Spleen (tissue), 11 donors: Measurements from ENCODE around the gene GPATCH1. TPM values are rescaled to one million over a fixed set of nuclear protein-coding genes. Genes with fewer than 3 reads are reported as not detected.
A peak's percentile ranks its signal among the peaks of the same experiment; 100 is the strongest.
"Not testable (repeated sequence)": the region's sequence is repeated elsewhere in the genome, so short reads cannot be mapped to it uniquely, and the experiment has no call there.

Experiments
- DNase-seq: peaks from one replicate; pipeline ENCODE4 v3.0.0-alpha.2; 2020
- H3K27ac ChIP-seq, 8 donors: fragments of 200-600 bp; sonication (generic) in 7 of 8; 1 replicate in 4 of 8; 2 replicates in 4 of 8; pipeline versions ENCODE4 v1.5.0 to v1.8.0; 2016 to 2021; ENCODE audit warnings: inconsistent platforms in 4 of 8, mild to moderate bottlenecking in 4 of 8, moderate library complexity in 1 of 8
- H3K27me3 ChIP-seq, 7 donors: fragments of 200-600 bp; sonication (generic) in 6 of 7; replicated peaks in 1 of 7; 1 replicate in 4 of 7; 2 replicates in 3 of 7; pipeline versions ENCODE4 v1.5.0 to v1.8.0; 2016 to 2021; ENCODE audit warnings: inconsistent platforms in 3 of 7, mild to moderate bottlenecking in 1 of 7
- H3K36me3 ChIP-seq, 6 donors: fragments of 200-600 bp; sonication (generic) in 5 of 6; 1 replicate in 4 of 6; 2 replicates in 2 of 6; pipeline versions ENCODE4 v1.5.0 to v1.8.0; 2016 to 2021; ENCODE audit warnings: inconsistent platforms in 2 of 6
- H3K4me1 ChIP-seq, 6 donors: fragments of 200-600 bp; sonication (generic) in 5 of 6; 1 replicate in 3 of 6; 2 replicates in 3 of 6; pipeline versions ENCODE4 v1.5.0 to v1.8.0; 2016 to 2021; ENCODE audit warnings: inconsistent platforms in 3 of 6
- H3K4me3 ChIP-seq, 8 donors: fragments of 200-600 bp; sonication (generic) in 7 of 8; 1 replicate in 4 of 8; 2 replicates in 4 of 8; pipeline versions ENCODE4 v1.5.0 to v1.8.0; 2016 to 2021; ENCODE audit warnings: inconsistent platforms in 4 of 8, mild to moderate bottlenecking in 4 of 8, moderate library complexity in 2 of 8
- H3K9me3 ChIP-seq, 8 donors: fragments of 200-600 bp; sonication (generic) in 7 of 8; 1 replicate in 4 of 8; 2 replicates in 4 of 8; pipeline versions ENCODE4 v1.5.0 to v1.8.0; 2016 to 2021; ENCODE audit warnings: inconsistent platforms in 4 of 8
- CTCF ChIP-seq, 11 experiments: fragments of 200-600 bp in 7 of 11; fragments of 450-650 bp in 4 of 11; sonication (generic) in 4 of 11; IDR thresholded peaks in 8 of 11; conservative IDR thresholded peaks in 3 of 11; 1 replicate in 7 of 11; 2 replicates in 4 of 11; pipeline versions ENCODE4 v1.4.0 to v1.8.0; 2016 to 2021; ENCODE audit warnings: antibody characterized with exemption in 11 of 11, inconsistent platforms in 4 of 11, mild to moderate bottlenecking in 1 of 11
- POLR2A ChIP-seq, 3 donors: fragments of 450-650 bp; IDR thresholded peaks; one replicate each; pipeline ENCODE4 v1.5.1; 2017; ENCODE audit warnings: antibody characterized with exemption in 3 of 3, mild to moderate bottlenecking in 1 of 3
- POLR2AphosphoS5 ChIP-seq, 3 donors: sonication (generic); formaldehyde crosslinking; IDR thresholded peaks; one replicate each; pipeline ENCODE4 v1.5.1; 2017; ENCODE audit warnings: antibody characterized with exemption in 3 of 3
- WGBS, 5 donors: extraction: QIAGEN DNeasy Blood & Tissue Kit in 3 of 5; methylation state at CpG; one replicate each; pipeline versions ENCODE4 v1.1.5 to v1.1.7; 2013 to 2018; 5-methylcytosine and 5-hydroxymethylcytosine counted together
- intact Hi-C: fragments of 100-400 bp; cut with DNase I; formaldehyde crosslinking; loops from one replicate; pipeline ENCODE4 v1.15.0; 2023; ENCODE audit warnings: low total_unique reads
- polyA plus RNA-seq, 3 donors: library from polyadenylated mRNA; stranded (reverse); fragments of 200-250 nt; gene quantifications; one replicate each; pipeline ENCODE4 v1.2.1, GENCODE V29; 2013
- total RNA-seq, 7 donors: library from RNA; depleted of rRNA in 3 of 7; stranded (reverse); fragments of >200 nt in 3 of 7; fragmentation: NEBNext Ultra II Directional in 4 of 7; extraction: Animal tissue kit (Norgen Biotek cat#: 25700) in 4 of 7; gene quantifications; one replicate each; pipeline versions ENCODE4 v1.1.0 to v1.2.1, GENCODE V29; 2016 to 2021
- donor health status: healthy with polysubstance abuse.
- donor health status: DM: no; HTN: no; CAD: no; lungs with moderate emphysema.
- donor health status: DM: no; HTN: no; CAD: no.
- donor health status: Bipolar disorder and iron deficiency.
- donor health status: healthy.
- donor health status: DM: no; HTN: no; CAD: no.
- donor health status: DM: yes; HTN: yes; CAD: no.

The GPATCH1 gene
- total and polyA plus RNA-seq, 10 donors = 3.9 to 12.7 (median 9.4) TPM

GRCh38 chr19:33159893-33160292, 78.9 kb downstream of the GPATCH1 start:
- intact Hi-C loops = no loop called here
- Histone ChIP-seq H3K27ac (peak overlapping the region in 5 of 8 donors; percentile 26 to 75 (median 54)), H3K36me3 (no peaks in the 10 kb centered on the region), H3K4me1 (peaks cover 0 to 45% (median 17%) of the 10 kb centered on the region in 6 donors), H3K9me3 (no peaks in the 10 kb centered on the region), H3K27me3 (no peaks in the 10 kb centered on the region), H3K4me3 (no peak overlapping the region)
- no peak for TF ChIP-seq CTCF (IDR thresholded peaks at IDR 0.05 in 8 of 11, conservative IDR thresholded peaks at IDR 0.05 in 3 of 11)
- TF ChIP-seq POLR2AphosphoS5 (IDR thresholded peaks at IDR 0.05) = no peak
- no peak for TF ChIP-seq POLR2A (IDR thresholded peaks at IDR 0.05)
- peak; percentile 51 for DNase-seq
- 78 to 91% (median 85%) methylated on average over 7 to 8 of the region's 8 CpGs for WGBS, 5 donors

- Histone ChIP-seq H3K4me1 (peaks cover 0 to 45% (median 17%) of the 10 kb centered on the region in 6 donors), H3K27ac (peak overlapping the region in 4 of 8 donors; percentile 26 to 75 (median 60)), H3K27me3 (no peaks in the 10 kb centered on the region), H3K9me3 (no peaks in the 10 kb centered on the region), H3K36me3 (no peaks in the 10 kb centered on the region), H3K4me3 (no peak overlapping the region)
- DNase-seq = peak; percentile 19
- intact Hi-C loops = no loop called here
- no peak for TF ChIP-seq POLR2A (IDR thresholded peaks at IDR 0.05)
- no peak for TF ChIP-seq POLR2AphosphoS5 (IDR thresholded peaks at IDR 0.05)
- TF ChIP-seq CTCF (IDR thresholded peaks at IDR 0.05 in 8 of 11, conservative IDR thresholded peaks at IDR 0.05 in 3 of 11) = no peak
- WGBS, 5 donors = 41 to 81% (median 65%) methylated on average over 4 of the region's 4 CpGs
Observed at GRCh38 chr19:33161201-33161600, 80.2 kb downstream of the GPATCH1 start.

GRCh38 chr19:33163481-33163880, 82.5 kb downstream of the GPATCH1 start:
- 80 to 92% (median 86%) methylated on average over 6 of the region's 6 CpGs for WGBS, 5 donors
- Histone ChIP-seq H3K4me1 (peaks cover 0 to 37% (median 14%) of the 10 kb centered on the region in 6 donors), H3K27me3 (no peaks in the 10 kb centered on the region), H3K9me3 (peaks cover 0 to 16% (median 13%) of the 10 kb centered on the region in 8 donors), H3K4me3 (no peak overlapping the region), H3K36me3 (no peaks in the 10 kb centered on the region), H3K27ac (no peak overlapping the region)
- intact Hi-C loops = no loop called here
- peak; percentile 2 for DNase-seq
- no peak for TF ChIP-seq POLR2A (IDR thresholded peaks at IDR 0.05)
- no peak for TF ChIP-seq CTCF (IDR thresholded peaks at IDR 0.05 in 8 of 11, conservative IDR thresholded peaks at IDR 0.05 in 3 of 11)
- no peak for TF ChIP-seq POLR2AphosphoS5 (IDR thresholded peaks at IDR 0.05)

GRCh38 chr19:33166037-33166436, 85.1 kb downstream of the GPATCH1 start:
- DNase-seq, intact Hi-C loops, H3K36me3 ChIP-seq, H3K27ac ChIP-seq, H3K27me3 ChIP-seq, H3K4me3 ChIP-seq: not testable (repeated sequence)
- H3K4me1 ChIP-seq = peaks cover 0 to 11% (median 4%) of the 10 kb centered on the region in 6 donors
- H3K9me3 ChIP-seq = peaks cover 0 to 22% (median 13%) of the 10 kb centered on the region in 8 donors
- 64 to 78% (median 76%) methylated on average over 6 of the region's 6 CpGs for WGBS, 5 donors

GRCh38 chr19:33167438-33167837, 86.5 kb downstream of the GPATCH1 start:
- 90 to 100% (median 96%) methylated on average over 1 of the region's 1 CpG for WGBS, 5 donors
- no peaks in the 10 kb centered on the region for H3K36me3 ChIP-seq

More at GRCh38 chr19:33167438-33167837, 86.5 kb downstream of the GPATCH1 start:
- no peak overlapping the region for H3K27ac ChIP-seq
- H3K4me1 ChIP-seq = peaks cover 0 to 6% (median 0%) of the 10 kb centered on the region in 6 donors
- H3K9me3 ChIP-seq = peaks cover 0 to 22% (median 13%) of the 10 kb centered on the region in 8 donors
- intact Hi-C loops = no loop called here
- no peak overlapping the region for H3K4me3 ChIP-seq
- TF ChIP-seq POLR2A (IDR thresholded peaks at IDR 0.05) = no peak
- TF ChIP-seq CTCF (IDR thresholded peaks at IDR 0.05 in 8 of 11, conservative IDR thresholded peaks at IDR 0.05 in 3 of 11) = no peak
- TF ChIP-seq POLR2AphosphoS5 (IDR thresholded peaks at IDR 0.05) = no peak
- DNase-seq = no peak
- H3K27me3 ChIP-seq = no peaks in the 10 kb centered on the region
